NCI-H460 (cell line): ENCODE data around the gene PTRH1. TPM values are rescaled to one million over a fixed set of nuclear protein-coding genes. Genes with fewer than 3 reads are reported as not detected.

Experiments
- DNase-seq: peaks from one replicate; pipeline ENCODE4 v3.0.0-alpha.2; 2016; ENCODE audit warnings: low read depth; ENCODE audit errors: extremely low read depth
- total RNA-seq: library from RNA; depleted of rRNA; stranded (reverse); fragments of >200 nt; shearing (Covaris generic); gene quantifications from 2 replicates; pipeline ENCODE4 v1.2.3, GENCODE V29; 2014

PTRH1 gene
- total RNA-seq, 1 experiment from 2014 or later, result 12.1 TPM

DNA sequence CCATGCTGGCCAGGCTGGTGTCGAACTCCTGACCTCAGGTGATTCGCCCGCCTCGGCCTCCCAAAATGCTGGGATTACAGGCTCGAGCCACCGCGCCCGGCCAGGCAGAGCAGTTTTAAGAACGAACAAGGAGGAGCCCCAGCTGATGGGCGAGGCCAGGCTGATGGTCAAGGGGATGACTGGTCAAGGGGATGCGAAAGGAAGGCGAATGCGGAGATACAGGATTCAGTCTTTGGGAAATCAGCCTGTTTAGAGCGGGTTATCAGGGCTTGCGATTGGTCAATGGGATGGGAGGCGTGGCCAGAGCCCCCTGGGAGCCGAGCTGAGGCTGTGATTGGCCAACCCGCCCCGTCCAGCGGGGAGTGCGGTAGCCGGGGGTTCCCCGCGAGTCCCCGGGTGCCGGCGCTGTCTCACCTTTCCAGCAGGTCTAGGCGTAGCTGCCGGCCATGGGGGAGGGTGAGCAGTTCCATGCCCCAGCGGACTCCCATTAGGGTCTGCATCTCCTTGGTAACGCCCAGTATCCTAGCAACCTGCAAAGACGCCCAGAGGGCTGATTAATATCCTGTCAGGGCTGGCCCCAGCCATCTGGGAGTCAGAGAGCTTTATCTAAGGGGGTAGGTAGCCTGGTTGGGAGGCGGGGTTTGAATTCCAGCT is 27.1 kb upstream of the PTRH1 start:
- peak; percentile 70 for DNase-seq

GRCh38 chr9:127741831-127742434 is 26.5 kb upstream of the PTRH1 start:
- DNase-seq, result peak; percentile 88

- DNase-seq, result no peak
Measured at GRCh38 chr9:127739614-127740330, 24.3 kb upstream of the PTRH1 start.

GRCh38 chr9:127738666-127739065 is 23.2 kb upstream of the PTRH1 start:
- DNase-seq, result no peak

- DNase-seq, result no peak
Measured at GRCh38 chr9:127735530-127736185, 20.2 kb upstream of the PTRH1 start.

GRCh38 chr9:127734747-127735529 is 19.5 kb upstream of the PTRH1 start, which contains the start of gene TOR2A:
Gene TOR2A (minus strand): TSS chr9:127735294. CDS start chr9:127735270, 24 bp downstream.
- DNase-seq, result peak; percentile 97

GRCh38 chr9:127734247-127734746 is 18.8 kb upstream of the PTRH1 start:
- DNase-seq, result no peak

- no peak for DNase-seq
Measured at GRCh38 chr9:127733614-127734013, 18.2 kb upstream of the PTRH1 start.

- DNase-seq, result no peak
Measured at GRCh38 chr9:127732444-127732843, 17.0 kb upstream of the PTRH1 start.

DNA sequence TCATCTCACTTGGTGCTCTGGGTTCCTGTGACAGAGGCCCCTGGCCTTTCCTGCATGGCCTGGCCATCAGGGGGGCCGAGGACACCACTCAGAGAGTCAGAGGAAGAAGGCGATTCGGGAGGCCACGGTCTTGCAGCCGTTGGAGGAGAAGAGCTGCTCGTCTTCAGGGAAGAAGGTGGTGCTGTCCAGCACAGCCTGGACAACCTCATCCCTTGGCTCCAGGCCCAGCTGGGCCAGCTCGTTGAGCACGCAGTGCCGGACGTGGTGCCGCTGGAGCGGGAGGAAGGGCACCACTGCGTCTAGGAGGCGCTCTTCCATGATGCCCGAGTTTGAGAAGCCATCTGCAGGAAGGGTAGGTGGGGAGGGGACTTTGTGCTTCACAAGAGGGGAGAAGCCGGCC is 16.5 kb upstream of the PTRH1 start:
- DNase-seq, result no peak

DNA sequence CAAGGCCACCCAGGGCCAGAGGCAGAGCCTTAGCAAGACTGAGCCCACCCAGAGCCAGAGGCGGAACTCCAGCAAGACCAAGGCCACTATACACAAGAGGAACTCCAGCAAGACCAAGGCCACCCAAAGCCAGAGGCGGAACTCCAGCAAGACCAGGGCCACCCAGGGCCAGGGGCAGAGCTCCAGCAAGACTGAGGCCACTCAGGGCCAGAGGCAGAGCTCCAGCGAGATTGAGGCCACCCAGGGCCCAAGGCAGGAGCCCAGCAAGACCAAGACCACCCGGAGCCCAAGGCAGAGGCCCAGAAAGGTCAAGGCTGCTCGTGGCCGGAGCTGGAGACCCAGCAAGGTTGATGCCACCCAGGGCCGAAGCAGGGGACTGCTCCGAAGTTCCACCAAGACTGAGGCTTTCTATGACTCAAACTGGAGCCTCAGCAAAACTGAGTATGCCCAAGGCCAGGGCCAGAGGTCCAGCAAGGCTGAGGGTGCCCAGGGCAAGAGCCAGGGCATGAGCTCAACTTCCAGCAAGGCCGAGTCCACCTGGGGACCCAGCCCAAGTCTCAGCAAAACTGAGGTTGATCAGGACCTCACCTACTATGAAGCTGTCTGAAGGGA is 15.4 kb upstream of the PTRH1 start:
- no peak for DNase-seq

- DNase-seq, result no peak
Measured at GRCh38 chr9:127730262-127730661, 14.8 kb upstream of the PTRH1 start.

DNA sequence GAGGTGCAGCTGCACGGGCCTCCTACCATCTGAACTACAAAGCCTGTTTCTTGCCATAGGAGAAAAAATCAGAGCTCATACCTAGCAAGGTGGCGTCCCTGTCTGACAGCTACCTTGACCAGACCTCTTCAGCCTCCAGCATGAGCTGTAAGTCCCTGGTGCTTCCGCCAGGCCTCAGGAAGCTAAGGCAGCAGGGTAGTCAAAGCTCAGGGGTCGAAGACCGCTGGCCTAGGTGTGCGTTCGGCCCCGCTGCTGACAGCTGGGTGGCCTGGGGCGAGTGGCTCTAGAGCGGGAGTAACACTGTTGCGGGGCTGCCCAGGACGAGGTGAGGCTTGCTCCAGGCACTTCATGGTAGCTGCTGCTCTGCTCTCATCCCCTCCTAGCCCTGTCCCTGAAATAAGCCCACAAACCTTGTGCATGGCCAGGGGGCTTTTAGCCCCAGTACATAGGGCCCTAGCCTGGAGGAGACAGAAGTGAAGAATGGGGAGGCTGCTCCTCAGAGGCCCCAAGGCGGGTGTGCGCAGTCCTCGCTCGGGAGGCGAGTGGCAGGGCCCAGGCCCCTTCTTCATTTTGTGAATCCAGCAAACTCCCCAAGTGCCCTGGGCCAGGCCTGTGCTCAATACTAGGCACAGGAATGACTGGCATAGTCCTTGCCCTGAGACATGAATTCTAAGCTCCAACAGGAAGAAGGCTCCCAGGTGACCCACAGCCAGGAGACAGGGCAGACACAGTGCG is 14.2 kb upstream of the PTRH1 start:
- DNase-seq, result no peak

- no peak for DNase-seq
Measured at GRCh38 chr9:127728808-127729207, 13.3 kb upstream of the PTRH1 start.

DNA sequence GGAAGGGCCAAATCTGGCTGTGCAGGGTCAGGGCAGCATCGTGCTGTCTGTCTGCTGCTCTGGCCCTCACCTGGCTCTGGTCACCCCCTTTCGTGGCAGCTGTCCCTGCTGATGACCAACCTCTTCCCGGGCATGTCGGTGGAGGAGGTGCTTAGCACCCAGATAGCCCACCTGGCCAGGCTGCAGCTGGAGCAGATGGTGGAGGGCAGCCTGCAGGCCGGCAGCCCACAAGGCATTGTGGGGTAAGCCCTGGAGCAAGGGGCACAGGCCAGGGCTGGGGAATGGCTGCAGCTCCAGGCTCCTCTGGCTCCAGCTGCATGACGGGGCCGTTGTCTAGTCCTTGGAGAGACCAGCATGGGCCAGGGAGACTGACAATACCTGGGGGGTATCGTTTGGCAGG is 11.4 kb upstream of the PTRH1 start:
- no peak for DNase-seq

GRCh38 chr9:127724012-127724411 is 8.5 kb upstream of the PTRH1 start:
- DNase-seq, result no peak

DNA sequence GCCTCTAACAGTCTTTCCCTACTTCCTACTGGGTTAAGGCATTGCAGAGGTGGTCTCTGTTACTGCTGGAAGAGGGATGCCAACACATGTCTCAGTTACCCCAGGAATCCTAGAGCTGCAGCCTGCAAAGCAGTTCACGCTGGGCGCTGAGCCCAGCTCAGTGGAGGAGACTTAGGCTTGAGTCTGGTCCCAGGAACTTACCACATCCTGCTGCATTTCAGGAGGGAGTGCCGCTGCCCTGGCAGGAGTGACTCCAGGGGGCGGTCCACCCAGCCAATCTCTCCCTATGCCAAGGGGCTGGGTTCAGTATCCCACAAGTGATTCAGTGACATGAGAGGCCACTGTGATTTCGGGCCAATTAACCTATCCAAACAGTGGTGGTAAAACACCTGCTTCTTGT is 8.0 kb upstream of the PTRH1 start:
- no peak for DNase-seq

GRCh38 chr9:127723013-127723412 is 7.5 kb upstream of the PTRH1 start:
- no peak for DNase-seq

GRCh38 chr9:127722055-127722745 is 6.7 kb upstream of the PTRH1 start:
- DNase-seq, result no peak
